Ovary (tissue), 3 donors: ENCODE results near the gene PRSS1.

Experiments
- CTCF ChIP-seq, 3 donors: fragments of 450-650 bp in 2 of 3; fragments of 200-600 bp in 1 of 3; IDR thresholded peaks; one replicate each; pipeline versions ENCODE4 v1.5.1 to v1.8.0; 2016 to 2022; ENCODE audit warnings: antibody characterized with exemption in 3 of 3, mild to moderate bottlenecking in 1 of 3
- EP300 ChIP-seq: sonication (generic); formaldehyde crosslinking; IDR thresholded peaks from one replicate; pipeline ENCODE4 v1.6.1; 2017; ENCODE audit warnings: antibody characterized with exemption
- donor health status: DM: no; HTN: no; CAD: no.

GRCh38 chr7:142750321-142750938, 1.2 kb downstream of the PRSS1 start:
- no peak for TF ChIP-seq CTCF (IDR thresholded peaks at IDR 0.05)
- no peak for TF ChIP-seq EP300
